Effector CD4-positive, alpha-beta T cell (primary cell): Measurements from ENCODE around the gene CFP.

Experiments
- DNase-seq: peaks from one replicate; pipeline ENCODE4 v3.0.0-alpha.2; 2020

Gene CFP

GRCh38 chrX:47573341-47574075 lies 56.2 kb downstream of the CFP start:
- DNase-seq = no peak
